Stimulated activated CD4-positive, alpha-beta T cell treated with anti-CD3 and anti-CD28 coated beads, Interleukin-2, amount 100 ng/mL, for 48 hours (primary cell): ENCODE measurements around the gene FAM149B1.

Source experiments
- DNase-seq, 2 donors: peaks; one replicate each; pipeline ENCODE4 v3.0.0-alpha.2; 2020

Gene FAM149B1

GRCh38 chr10:73293461-73293860 is 125.5 kb downstream of the FAM149B1 start:
- DNase-seq = no peak
